AG04450 (cell line): Measurements from ENCODE around the gene SMAP2. TPM values are rescaled to one million over a fixed set of nuclear protein-coding genes. Genes with fewer than 3 reads are reported as not detected.

ENCODE experiments used
- CTCF ChIA-PET: fragments of 300-600, 350-600 bp; formaldehyde crosslinking; extraction: SDS; loops from one replicate; lab custom pipeline; 2022; ENCODE audit warnings: antibody characterized with exemption, inconsistent platforms; lab: Charles Lee
- POLR2A ChIA-PET: fragments of 350-600 bp; formaldehyde crosslinking; extraction: SDS; loops from one replicate; lab custom pipeline; 2021; ENCODE audit warnings: antibody characterized with exemption, inconsistent platforms; lab: Yijun Ruan, JAX
- DNase-seq: peaks from one replicate; pipeline ENCODE4 v3.0.0-alpha.2; 2011; ENCODE audit warnings: low read depth, low spot score
- H3K27ac ChIP-seq: one replicate; pipeline ENCODE4 v1.5.1; 2012; ENCODE audit warnings: low read depth, low read length, control low read depth
- H3K27me3 ChIP-seq: one replicate; pipeline ENCODE4 v1.6.0; 2012; ENCODE audit warnings: low read length; ENCODE audit not compliant: control insufficient read depth, insufficient read depth
- H3K4me3 ChIP-seq: 2 replicates; pipeline ENCODE4 v1.5.1; 2011; ENCODE audit warnings: mild to moderate bottlenecking, low read depth, low read length, control low read depth
- H3K9me3 ChIP-seq: 2 replicates; pipeline ENCODE4 v1.5.1; 2012; ENCODE audit warnings: low read length; ENCODE audit not compliant: control insufficient read depth, insufficient read depth
- polyA plus RNA-seq: library from polyadenylated mRNA; depleted of rRNA; stranded (reverse); fragments of >200 nt; gene quantifications from 2 replicates; pipeline ENCODE4 v1.2.3, GENCODE V29; 2011
- TF ChIP-seq, protein P1 (sequence below): IDR thresholded peaks from 2 replicates; pipeline ENCODE4 v1.5.1; 2011; ENCODE audit warnings: low read depth, low read length, control low read depth, inconsistent platforms

SMAP2 gene
- polyA plus RNA-seq, 1 experiment = 22.5 TPM

DNA sequence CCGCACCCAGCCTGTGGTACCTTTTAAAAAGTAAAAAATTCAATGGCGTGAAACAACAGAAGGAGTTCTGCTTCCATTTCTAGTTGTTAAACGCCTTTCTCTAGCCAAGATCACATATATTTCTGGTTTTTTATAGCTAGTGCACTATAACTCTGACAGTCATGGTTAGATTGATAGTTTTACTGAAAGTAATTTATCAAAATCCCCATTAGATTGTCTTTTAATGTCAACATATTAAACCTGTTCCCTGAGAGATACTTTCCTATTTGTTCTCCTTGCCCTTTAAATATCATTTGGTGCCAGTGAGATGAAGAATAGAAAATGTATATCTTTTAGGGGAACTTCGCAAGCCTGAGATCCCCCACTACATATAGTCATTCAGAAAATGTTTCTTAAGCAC lies 7.3 kb downstream of the SMAP2 start:
- Histone ChIP-seq H3K9me3 (no peaks in the 10 kb centered on the region), H3K27ac (no peak overlapping the region), H3K27me3 (no peaks in the 10 kb centered on the region), H3K4me3 (no peak overlapping the region)
- DNase-seq = no peak
- POLR2A ChIA-PET = interaction anchor here (1.9 kb wide), 1 partner anchor 9 kb away, joined by 6 read pairs; no protein-coding TSS in a partner anchor
- CTCF ChIA-PET = interaction anchor here (0.6 to 2.0 kb wide), 4 partner anchors 23 to 397 kb away, joined by 3 to 5 read pairs (median 4); no protein-coding TSS in a partner anchor
- TF ChIP-seq, protein P1, sequence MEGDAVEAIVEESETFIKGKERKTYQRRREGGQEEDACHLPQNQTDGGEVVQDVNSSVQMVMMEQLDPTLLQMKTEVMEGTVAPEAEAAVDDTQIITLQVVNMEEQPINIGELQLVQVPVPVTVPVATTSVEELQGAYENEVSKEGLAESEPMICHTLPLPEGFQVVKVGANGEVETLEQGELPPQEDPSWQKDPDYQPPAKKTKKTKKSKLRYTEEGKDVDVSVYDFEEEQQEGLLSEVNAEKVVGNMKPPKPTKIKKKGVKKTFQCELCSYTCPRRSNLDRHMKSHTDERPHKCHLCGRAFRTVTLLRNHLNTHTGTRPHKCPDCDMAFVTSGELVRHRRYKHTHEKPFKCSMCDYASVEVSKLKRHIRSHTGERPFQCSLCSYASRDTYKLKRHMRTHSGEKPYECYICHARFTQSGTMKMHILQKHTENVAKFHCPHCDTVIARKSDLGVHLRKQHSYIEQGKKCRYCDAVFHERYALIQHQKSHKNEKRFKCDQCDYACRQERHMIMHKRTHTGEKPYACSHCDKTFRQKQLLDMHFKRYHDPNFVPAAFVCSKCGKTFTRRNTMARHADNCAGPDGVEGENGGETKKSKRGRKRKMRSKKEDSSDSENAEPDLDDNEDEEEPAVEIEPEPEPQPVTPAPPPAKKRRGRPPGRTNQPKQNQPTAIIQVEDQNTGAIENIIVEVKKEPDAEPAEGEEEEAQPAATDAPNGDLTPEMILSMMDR = no peak

DNA sequence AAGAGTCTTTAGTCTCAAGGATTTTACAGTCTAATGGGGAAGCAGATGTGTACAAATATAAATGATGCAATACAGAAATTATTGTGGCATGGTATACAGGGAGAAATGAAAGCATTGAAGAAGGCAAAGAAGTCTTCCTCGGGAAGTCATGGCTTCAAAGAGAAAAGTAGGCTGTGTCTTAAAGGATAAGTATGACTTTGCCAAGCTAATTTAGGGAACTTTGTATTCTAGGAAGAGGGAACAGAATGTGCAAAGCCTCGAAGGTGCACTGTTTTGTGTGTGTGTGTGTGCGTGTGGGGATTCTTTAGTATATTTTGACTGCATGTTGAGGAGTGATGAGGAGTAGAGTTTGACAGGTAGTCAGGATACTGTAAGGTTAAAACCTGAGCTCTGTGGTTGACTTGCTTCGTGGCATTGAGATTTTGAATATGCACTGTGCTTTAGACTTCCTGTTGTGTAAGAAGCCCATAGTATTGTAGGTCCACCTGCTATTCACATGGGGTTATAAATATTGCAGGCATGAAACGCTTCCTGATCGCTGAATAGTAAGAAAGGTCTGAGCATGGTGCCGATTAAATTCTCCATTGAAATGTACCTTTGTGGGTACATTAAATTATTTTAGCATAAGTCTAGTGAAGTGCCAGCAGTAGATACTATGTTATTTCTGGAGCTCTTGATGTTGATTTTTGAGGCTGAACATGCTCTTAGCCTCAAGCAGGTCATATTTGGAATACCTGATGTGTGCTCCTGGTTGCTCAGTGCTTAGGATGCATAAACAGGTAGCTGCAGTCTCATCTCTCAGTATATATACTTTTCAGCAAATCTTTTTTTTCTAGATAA lies 8.0 kb downstream of the SMAP2 start:
- Histone ChIP-seq H3K27ac (no peak overlapping the region), H3K27me3 (no peaks in the 10 kb centered on the region), H3K4me3 (no peak overlapping the region), H3K9me3 (no peaks in the 10 kb centered on the region)
- CTCF ChIA-PET = interaction anchor here (0.6 to 1.7 kb wide), 5 partner anchors 23 to 397 kb away, joined by 3 to 6 read pairs (median 3); no protein-coding TSS in a partner anchor
- no peak for DNase-seq
- POLR2A ChIA-PET = interaction anchor here (0.5 kb wide), 1 partner anchor 99 kb away, joined by 4 read pairs; no protein-coding TSS in a partner anchor
- TF ChIP-seq, protein P1 = no peak

DNA sequence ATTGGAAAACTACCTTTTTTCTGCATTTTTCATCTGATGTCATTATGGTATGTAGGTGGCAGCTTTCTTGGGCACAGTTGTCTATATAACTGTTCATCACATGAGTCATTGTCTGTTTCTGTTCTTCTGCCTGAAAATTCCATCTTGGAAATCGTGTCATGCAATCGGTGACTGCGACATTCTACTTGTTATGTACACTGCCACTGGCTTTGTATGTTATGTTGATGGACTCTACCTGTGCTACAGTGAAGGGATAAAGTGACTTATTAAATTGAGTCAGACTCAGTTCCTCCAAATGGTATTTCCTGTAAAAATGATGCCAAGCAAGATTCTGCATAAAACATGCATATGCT lies 8.6 kb downstream of the SMAP2 start:
- Histone ChIP-seq H3K9me3 (no peaks in the 10 kb centered on the region), H3K4me3 (no peak overlapping the region), H3K27me3 (no peaks in the 10 kb centered on the region), H3K27ac (no peak overlapping the region)
- DNase-seq = no peak
- ChIA-PET CTCF (interaction anchor here (1.0 to 1.7 kb wide), 3 partner anchors 26 to 230 kb away, joined by 3 to 6 read pairs (median 3); no protein-coding TSS in a partner anchor), POLR2A (no interaction called here)
- TF ChIP-seq, protein P1 = no peak

DNA sequence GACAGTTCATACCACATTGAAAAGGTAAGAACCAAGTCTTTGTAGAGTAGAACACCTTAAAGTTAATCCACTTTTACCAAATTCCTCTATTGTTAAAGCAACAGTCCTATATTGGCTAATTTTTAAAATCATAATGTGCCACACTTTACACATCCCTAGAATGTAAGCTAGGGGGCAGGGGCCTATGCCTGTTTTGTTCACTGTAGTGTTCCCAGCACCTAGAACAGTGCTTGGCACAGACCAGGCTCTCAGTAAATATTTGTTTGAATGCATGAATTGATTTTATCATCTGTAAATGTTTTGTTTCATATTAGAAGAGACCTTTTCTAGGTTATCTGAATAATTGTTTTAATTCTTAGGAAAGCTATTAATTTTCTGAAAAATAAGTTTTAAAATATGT lies 9.1 kb downstream of the SMAP2 start:
- ChIA-PET POLR2A (no interaction called here), CTCF (interaction anchor here (1.3 to 3.4 kb wide), 4 partner anchors 22 to 230 kb away, joined by 3 to 16 read pairs (median 6); no protein-coding TSS in a partner anchor)
- Histone ChIP-seq H3K27me3 (no peaks in the 10 kb centered on the region), H3K4me3 (no peak overlapping the region), H3K9me3 (no peaks in the 10 kb centered on the region), H3K27ac (no peak overlapping the region)
- no peak for DNase-seq
- TF ChIP-seq, protein P1 = no peak

DNA sequence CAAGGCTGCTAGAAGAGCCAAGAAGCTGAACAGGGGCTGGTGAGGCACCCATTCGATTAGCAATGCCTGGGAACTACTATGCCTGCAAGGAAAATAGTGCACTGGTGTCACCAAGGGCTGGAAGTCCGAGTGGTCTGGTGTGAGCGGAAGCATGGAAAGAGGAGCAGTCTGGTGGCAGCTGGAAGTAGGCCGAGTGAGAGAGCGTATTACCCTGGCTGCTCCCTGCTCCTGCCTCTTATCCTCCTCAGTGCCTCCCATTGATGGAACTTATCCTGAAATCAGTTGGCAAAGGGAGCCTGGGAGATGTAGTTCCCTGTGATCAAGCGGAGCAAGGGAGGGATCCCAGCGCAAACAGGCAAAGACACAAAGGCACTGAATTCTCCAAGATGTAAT lies 9.6 kb downstream of the SMAP2 start:
- TF ChIP-seq, protein P1 = no peak
- ChIA-PET POLR2A (interaction anchor here (0.5 to 1.0 kb wide), 2 partner anchors 9 to 76 kb away, joined by 3 to 5 read pairs; partner anchors contain the start of gene SMAP2), CTCF (interaction anchor here (1.3 to 3.4 kb wide), 4 partner anchors 21 to 231 kb away, joined by 3 to 16 read pairs (median 6); no protein-coding TSS in a partner anchor)

More for the DNA sequence above, 9.6 kb downstream of the SMAP2 start:
- no peak for DNase-seq
- Histone ChIP-seq H3K27ac (peak overlapping the region; percentile 92), H3K27me3 (no peaks in the 10 kb centered on the region), H3K4me3 (no peak overlapping the region), H3K9me3 (no peaks in the 10 kb centered on the region)
